Activated CD8-positive, alpha-beta memory T cell treated with anti-CD3 and anti-CD28 coated beads, Interleukin-2, amount 50 U/mL, for 24 hours (primary cell): ENCODE results near the gene MYLK.
A peak's percentile ranks its signal among the peaks of the same experiment; 100 is the strongest.

Experiments used
- DNase-seq: peaks from one replicate; pipeline ENCODE4 v3.0.0-alpha.2; 2020; ENCODE audit errors: extremely low read depth

The MYLK gene

DNA sequence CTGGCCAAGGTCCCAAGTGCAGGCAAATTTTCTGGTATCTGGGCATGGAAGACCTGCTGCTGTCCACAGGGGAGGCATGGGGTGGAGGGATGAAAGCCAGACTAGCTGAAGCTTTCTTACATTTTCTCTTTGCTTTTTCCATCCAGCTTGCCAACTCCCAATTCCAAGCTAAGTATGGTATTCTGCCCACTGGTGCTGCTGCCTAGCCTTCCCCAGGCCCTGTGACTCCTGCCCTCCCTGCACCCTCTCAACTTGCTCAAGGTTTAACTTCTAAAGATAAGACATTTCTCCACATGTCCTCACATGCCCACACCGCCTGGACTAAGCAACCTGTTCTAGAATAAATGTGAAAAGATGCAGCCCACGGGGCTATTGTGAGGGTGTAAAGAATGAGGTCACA, 239.8 kb downstream of the MYLK start:
- DNase-seq, result no peak

DNA sequence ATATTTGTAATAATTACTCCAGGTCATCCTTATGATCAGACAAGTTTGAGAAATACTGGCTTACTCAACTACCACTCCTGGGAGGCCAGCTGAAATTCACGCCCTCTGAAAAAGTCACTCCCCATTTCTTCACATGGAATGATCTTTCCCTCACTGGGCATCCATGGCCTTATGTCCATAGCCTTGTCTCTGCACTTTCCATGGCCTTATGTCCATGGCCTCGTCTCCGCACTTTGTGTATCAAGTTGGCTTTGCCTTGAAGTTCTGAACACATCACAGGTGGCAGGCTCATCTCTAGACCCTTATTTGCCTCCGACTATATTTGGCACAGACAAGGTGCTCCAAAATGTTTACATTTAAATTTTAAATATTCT, 241.2 kb downstream of the MYLK start:
- DNase-seq, result no peak

DNA sequence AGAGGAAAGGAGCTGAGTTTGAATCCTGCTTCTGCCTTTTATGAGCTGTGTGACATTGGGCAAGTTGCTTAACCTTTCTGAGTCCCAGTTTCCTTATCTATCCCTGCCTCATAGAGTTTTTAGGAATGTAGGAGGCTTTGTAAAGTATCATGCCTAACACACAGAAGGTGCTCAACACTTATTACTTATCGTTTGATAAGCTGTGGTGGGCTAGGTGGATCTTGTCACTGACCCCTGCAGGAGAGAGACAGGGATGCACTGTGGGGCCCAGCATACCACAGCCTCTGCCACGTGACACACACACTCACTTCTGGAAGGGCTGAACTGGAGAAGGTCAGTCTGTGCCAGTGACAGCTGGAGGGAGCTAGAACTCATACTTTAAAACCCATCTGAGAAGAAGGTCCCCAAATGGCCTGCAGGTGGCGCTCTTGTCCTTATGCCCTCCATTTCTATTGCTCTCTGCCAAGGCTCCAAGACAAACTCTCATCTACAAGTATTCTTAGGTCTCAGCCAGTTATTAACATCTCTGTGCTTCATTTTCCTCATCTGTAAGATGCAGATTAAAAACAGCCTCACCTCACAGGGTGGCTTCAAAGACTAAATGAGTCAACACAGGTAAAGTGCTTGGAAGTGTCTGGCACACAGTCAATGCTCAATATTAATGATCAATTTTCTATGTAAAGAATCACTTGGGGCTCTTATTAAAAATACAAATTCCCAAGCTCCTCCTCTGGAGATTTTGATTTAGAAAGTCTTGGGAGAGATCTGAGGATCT, 241.8 kb downstream of the MYLK start:
- peak; percentile 15 for DNase-seq

DNA sequence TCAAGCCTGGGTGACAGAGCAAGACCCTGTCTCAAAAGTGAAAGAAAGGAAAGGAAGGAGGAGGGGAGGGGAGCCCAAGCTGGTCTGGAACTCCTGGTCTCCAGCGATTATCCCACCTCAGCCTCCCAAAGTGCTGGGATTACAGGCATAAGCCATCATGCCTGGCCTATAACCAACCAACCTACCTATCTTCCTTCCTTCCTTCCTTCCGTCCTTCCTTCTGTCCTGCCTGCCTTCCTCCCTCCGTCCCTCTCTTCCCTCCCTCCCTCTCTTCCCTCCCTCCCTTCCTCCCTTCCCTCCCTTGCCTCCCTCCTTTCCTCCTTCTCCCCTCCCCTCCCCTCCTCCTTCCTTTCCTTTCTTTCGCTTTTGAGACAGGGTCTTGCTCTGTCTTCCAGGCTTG, 242.6 kb downstream of the MYLK start:
- DNase-seq, result no peak

DNA sequence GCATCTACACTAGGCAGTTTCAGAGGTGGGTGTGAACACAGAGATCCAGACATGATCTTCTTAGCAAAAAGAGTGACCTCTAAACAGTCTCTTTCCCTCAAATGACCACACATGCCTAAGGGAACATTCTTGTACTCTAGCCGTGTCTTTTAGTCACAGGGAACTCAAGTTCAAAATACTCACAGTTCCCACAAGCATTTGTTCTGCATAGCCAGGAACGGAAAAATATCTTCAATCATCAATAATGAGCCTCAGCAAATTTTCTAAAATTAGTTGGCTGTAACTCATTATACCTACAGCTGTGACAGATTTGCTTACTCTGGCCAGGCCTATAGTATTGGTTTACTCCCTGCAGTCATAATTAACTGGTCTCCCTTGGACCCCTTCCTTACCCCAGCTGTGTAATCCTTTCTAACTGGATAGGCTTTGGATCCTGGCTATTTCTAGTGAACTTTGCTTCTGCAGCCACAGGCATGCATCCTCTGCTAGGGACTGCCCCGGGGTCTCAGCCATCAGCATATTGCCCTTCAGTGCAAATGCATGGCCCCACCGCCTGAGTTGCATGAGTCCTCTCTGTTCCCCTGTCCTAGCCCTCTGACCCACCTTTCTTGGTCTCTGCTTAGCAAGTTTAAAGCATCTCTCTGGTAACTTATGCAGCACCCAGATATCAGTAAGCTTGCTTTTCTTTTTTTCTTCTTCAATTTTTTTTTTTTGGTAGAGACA, 243.2 kb downstream of the MYLK start:
- DNase-seq, result no peak

DNA sequence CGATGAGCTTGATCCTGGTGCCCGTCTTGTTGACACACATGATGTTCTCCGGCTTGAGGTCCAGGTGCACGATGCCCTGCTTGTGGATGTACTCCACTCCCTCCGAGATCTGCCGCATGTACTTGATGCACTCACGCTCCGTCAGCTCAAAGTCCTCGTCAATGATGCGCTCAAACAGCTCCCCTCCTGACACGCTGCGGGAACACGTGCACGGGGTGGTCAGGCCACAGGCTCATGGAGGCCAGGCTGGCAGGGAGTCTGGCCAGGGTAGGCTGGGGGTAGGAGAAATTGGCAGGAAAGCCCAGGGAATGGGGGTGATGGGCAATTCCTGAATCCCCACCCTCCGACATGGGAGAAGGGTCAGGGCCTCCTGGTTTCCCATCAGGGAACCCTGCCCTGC, 243.8 kb downstream of the MYLK start:
- DNase-seq, result no peak

DNA sequence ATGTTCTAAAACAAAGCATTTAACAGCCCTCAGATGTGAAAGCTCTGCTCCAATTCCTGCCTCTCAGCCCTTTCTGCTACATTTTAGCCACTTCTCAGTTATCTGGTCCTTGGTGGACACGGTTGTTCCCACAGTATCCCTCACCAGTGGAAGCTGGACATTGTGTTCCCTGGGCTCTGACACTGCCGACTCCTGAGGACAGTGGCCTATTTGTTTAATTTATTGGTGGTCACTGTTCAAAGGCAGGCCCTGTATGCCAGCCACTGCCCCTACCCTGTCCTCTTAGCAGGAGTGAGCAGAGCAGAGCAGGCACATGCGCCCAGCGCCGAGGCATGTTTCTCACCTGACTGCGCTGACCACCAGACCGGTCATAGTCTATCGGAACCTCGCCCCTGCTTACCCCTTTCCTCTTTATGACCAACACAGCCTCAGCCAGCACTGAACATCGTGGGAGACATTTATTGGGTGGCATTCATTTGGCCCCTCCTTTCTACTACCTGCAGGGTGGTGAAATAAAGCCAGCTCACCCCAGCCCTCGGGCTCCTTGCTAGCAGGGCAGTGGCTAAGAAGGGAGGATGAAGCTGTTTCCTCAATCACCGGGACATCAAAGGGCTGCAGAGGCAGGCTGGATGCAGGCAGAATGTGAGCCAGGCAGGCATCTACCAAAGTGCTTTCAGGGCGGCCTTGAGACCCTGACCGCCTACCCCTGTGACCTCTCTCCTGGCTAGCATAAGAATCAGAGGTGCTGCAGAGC, 245.0 kb downstream of the MYLK start:
- no peak for DNase-seq

DNA sequence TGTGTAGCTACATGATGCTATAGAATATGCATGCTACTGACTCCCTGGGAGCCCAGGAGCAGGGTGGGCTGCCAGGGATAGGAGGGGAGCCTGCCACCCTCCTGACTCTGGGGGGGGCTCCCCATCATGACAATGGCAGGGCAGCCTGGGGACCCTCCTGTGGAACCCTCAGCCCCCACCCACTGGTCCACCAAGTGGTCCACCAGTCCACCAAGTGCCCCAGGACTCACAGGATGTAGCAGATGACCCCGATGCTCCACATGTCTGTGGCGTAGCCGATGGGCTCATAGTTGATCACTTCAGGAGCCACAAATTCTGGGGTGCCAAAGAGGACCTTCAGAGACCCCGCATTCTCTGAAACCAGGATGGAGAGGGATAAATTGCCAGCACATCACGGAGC, 246.3 kb downstream of the MYLK start:
- no peak for DNase-seq

DNA sequence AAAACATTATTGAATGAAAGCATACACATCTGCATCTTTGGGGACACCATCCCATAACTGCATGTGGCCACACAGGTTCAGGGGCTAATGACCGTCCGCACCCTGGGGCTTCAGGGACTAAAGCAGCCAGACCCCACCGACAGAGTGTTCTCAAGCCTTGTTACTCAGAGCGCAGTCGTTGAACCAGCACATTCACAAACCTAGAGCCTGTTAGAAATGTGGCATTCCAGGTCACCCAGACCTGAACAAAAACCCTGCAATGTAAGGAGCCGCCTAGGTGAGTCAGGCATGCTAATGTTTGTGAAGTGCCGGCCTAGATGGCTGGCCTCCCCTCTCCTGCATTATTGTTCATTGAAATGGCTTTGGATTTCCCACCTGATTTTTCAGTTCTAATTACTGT, 247.0 kb downstream of the MYLK start:
- DNase-seq, result no peak

DNA sequence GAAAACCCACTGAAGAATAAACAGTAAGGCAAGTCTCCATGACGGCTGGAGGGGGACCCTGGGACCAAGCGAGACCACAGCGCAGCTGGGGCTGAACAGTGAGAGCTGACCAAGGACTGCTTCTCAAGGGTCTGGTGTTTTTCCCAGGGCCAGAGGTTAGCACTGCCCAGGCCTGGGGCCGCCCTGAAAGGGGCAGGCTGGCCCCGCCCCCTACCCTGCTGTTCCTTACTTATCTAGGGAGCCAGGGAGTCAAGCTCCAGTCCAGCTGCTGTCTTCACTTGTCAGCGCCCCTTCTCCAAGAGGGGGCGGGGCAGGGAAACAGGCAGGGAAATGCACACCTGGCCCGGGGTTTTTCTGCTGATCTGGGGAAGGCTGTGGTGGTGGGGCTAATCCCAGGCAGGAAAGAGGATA, 247.7 kb downstream of the MYLK start:
- DNase-seq, result no peak

DNA sequence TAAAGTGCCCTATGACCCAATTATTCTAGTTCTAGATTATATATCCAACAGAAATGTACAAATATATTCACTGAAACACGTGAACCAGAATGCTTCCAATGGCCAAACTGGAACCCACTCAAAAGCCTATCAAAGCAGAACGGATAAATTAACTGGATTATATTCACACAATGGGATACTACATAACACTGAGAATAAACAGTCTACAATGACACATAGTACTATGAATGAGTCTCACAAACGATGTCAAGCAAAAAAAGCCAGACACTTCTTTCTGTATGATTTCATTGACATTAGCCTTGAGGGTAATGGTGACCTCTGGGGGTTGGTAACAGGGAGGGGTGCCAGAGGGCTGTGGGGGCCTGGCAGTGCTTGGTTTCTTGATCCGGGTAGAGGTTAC, 248.4 kb downstream of the MYLK start:
- DNase-seq, result no peak

DNA sequence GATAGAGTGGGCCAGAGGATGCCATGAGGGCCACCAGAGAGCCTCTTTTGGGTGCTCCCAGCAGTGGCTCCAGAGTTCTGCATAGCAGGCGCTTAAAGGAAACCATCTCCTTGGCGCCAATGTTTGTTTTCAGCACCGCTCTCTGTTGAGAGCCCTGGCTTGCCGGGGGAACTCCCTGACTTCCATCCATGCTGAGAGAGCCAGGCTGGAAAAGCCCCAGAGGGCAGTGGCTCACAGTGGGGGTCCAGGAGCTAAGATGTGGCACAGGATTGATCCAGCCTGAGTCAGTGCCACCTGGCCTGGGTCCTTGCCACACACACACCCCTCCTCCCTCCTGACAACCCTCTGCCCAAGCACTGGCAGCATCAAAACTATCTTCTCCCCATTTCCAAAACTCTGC, 248.9 kb downstream of the MYLK start:
- no peak for DNase-seq

DNA sequence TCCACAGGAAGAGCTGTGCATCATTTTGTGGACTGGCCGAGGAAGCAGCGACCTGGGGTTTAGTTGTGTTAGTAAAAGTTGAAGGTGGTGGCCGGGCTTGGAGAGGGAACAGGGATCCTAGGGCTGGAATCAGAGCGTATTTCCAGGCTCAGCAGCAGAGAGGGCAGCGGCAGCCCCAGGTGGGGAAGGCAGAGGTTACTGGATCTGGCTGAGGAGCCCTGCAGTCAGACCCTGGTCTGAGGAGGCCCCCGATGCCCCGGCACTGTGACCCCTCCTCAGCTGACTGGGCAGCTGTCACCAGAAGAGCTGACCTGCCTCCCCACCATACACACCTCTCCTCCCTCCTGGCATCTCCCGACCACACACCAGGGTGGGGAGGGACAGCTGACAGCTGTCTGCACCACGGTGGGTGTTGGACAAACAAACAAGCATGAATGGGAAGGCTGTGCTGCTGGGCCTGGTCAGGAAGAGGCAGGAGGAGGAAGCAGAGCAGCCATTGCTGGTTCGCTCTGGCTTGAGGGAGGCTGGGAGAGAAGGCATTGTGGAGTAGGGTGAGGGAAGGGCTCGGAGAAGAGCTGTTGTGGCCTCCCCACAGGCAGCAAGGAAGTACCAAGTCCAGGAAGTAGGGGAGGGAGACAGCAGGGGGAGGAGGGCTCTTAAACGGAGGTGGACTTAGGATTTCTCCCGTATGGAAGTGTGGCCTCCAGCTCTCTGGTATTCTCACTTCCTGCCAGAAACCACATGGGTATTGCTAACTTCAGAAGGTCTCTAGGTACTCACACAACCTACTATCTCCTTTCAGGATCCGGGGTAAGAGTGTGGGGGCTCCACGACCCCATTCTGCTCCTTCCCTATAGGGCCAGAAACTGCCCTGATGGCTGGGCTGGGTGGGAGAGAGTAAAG, 249.7 kb downstream of the MYLK start:
- DNase-seq, result no peak

DNA sequence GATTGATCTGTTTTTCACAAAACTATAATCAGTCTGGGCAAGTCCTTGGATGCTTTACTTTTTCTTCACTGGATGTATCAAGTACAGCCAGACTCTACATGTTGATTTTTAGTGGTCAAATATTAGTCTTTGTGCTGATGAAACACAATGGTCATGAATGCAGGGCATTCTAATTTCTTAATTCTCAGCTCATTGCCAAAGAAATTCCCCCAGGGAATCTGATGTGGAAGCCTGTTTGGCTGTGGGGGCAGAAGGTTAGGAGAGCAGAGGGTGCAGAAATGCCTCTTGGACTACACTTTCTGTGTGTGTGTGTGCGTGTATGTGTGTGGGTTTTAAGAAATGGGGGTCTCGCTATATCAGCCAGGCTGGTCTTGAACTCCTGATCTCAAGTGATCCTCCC, 250.6 kb downstream of the MYLK start:
- no peak for DNase-seq

DNA sequence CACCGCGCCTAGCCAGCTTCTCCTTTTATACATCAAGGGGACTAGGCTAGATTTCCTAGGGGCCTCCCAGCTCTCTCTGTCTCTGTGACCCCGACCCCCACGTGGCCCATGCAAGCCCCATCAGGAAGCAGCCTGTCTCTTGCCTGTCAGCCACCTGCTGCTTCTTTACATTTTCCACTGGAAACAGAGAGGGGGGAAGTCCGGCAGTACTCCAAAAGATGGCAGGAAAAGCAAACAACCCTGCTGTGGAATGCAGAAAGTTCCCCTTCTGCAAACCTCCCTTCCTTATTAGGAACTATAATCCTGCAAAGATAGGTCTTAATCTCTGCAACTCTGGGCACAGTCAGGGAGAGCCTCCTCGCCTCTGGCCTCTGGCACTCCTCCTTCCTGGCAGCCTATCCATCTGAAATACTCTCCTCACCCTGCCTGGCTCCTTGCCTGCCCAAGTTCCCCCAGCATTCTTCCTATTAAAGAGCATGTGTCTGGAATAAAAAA, 251.9 kb downstream of the MYLK start:
- DNase-seq, result no peak

DNA sequence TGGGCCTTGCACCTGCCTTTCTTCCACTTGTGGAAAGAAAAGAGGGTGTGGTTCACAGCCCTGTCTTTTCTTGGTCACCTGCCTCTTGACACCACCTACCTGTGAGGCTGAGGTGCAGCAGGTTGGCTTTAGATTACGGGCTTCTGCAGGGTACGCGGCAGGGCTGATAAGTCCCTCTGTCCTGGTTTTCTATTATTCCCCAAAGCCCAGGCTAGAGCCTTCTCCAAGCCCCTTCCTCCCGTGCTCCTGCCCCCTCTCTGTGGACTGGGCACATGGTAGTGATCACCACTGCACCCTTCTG, 254.4 kb downstream of the MYLK start:
- DNase-seq, result no peak

DNA sequence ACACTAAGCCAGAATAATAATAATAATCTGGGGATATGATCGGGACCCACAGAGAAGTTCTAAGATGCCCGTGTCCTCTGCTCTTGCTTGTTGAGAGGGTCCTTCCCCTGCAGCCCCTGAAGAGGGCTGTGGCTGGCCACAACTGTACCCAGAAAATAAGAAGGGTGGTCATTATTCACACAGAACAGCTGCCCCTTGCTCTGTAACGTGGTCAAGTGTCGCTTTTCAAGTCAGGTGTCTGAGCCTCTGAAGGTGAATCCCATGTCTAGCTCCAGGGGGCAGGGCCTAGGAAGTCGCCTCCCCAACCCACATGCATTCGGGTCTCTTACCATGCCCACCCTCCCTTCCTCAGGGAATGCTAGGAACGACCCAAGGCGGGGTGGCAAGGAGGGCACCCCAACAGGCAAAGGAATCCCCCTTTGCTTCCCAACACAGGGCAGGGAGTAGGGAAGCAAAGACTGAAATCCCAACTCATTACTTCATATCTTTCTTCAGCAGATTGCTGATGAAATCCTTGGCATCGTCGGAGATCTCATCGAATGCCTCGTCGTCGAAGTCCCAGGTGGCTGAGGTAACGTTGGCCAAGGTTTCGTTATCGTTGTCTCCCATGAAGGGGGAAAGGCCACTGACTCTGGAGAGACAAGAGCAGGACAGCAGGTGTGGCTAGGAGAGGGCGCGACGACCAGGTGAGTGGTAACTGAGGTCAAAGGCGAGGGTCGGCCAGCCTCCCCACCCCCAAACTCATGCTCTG, 255.0 kb downstream of the MYLK start:
- no peak for DNase-seq

DNA sequence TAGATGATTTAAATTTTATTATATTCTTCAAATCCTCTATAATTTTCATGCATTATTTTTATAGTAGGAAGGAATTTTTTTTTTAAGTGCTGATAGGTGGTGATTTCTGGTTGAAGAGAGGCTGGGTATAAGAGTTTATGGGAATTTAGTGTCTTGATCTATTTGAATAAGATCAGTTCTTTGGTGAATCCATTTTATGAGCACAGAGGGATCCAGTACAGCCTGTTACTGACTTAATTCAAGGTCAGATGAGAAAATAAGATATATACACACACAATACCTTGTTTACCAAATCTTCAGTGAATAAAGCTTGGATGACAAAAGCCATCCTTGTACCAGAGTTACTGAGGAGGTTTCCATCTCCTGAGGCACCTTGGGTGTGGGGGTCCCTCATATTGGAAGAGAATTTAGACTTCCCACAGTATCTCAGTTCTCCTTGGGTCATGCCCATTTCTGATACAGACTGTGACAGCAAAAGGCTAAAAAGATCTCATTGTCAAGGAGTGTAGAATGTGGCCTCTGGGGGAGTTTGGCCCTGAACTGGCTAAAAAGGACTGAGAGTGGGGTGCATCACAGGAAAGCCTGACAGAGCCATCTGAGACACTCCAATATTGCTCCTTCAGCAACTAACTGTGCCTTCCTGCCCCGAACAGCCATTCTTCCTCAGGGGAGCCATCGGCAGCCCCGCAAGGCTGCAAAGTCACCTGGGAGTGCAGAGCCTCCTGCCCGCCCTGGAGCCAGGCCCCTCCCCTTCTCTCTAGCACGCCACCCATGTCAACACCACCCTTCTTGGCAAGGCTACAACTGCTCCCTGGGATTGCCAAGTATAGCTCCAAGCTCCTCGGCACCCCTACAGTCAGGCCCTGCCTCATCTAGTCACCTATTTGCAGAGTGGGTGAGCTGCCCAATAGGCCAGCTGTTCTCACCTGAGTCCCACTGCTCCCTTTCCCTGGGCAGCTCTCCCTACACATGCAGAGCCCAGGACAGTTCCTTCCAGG, 256.2 kb downstream of the MYLK start:
- DNase-seq, result no peak

DNA sequence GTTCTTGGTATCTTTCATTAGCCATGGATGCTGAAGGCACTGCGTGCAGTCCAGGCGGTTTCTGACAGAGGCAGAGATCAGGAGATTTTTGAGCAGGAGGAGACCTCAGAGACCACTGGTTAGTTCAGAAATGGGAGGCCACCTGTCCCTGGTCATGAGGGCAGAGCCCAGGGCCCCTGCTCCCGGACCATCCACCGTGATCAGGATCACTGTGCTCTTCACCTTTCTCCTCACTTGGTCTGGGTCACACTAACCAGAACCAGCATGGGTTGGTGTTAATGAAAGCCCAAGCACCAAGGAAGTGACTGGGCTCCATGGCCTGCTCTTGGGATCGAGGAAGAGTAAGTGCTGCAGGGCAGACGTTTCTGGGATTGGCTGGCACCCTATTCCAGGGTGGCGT, 257.3 kb downstream of the MYLK start:
- DNase-seq, result no peak

DNA sequence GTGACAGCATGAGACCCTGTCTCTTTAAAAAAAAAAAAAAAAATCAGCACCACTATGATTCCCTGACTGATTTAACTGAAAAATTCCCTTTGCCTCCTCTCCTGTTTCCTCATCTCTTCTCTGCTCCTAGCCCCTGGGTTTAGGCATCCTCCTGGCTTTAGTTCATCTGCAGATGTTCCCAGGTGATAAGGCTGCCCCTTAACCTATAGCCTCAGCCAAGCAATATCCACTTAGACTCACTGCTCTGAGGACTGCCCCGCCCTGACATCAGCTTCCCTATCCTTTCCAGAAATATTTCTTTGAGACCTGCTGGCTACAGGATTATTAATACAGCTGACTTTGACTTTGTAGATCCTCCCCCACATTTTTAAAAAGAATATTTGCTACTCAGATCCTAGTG, 259.8 kb downstream of the MYLK start:
- no peak for DNase-seq
